ENCODE measurements around the gene PTGES2. TPM values are rescaled to one million over a fixed set of nuclear protein-coding genes. Genes with fewer than 3 reads are reported as not detected.

The PTGES2 gene
- polyA plus RNA-seq (2012; ENCODE audit: low read depth, missing spikeins): 45.3 TPM

DNA sequence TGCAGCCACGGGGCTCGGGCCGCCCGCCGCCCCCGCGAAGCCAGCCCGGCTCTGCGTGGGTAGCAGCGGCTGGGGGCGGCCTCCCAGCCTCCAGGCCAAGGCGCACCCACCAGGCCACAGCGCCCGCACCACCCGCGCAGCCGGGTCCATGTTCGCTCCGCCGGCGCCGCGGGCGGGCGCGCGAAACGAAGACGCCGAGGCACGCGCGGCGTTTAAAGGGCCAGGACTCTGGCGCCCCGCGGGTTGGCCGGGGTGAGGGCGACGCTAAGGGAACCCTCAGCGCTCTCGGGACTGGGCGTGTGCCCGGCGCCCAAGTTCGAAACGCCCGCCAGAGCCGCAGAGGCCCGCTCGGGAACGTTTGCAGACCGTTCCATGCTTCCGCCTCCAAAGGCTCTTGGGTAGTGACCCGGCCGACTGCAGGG lies at the start of gene PTGES2:
Gene PTGES2, minus strand, starts transcription at position 162 of the 422 bp plus-strand sequence. Its CDS starts 12 bp downstream, at position 150.
- DNase-seq (ENCODE audit: insufficient read length, low spot score) (peak; percentile 71), FAIRE-seq (peak; percentile 56)
- 0 out of 2 replicates have a peak, but pooled peaks have one; percentile 13 for TF ChIP-seq POLR2A (IDR thresholded peaks at IDR 0.05; ENCODE audit: low read depth, low read length)
- no peak for TF ChIP-seq POLR2AphosphoS5 (IDR thresholded peaks at IDR 0.05; ENCODE audit: low read depth, low read length)

DNA sequence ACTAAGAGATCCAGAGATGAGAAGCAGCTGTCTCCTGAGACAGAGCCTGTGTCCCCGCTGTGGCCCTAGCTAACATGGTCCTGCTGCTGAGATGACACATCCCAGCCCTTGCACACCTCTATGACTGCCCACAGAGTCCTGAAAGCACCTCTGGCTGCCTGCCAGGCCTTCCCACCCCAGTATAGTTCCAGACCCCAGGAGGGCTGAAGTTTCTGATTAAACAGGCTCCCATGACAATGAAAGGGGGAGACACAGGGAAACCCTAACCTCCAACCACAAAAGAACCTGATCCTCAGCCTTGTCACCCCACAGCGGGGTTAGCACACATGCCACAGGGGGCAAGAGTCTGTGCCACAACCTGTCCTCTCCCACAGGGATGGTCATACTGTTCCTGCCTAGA lies 48.2 kb upstream of the PTGES2 start:
- DNase-seq (ENCODE audit: insufficient read length, low spot score) (no peak), FAIRE-seq (no peak)
- TF ChIP-seq POLR2AphosphoS5 (IDR thresholded peaks at IDR 0.05; ENCODE audit: low read depth, low read length): no peak

DNA sequence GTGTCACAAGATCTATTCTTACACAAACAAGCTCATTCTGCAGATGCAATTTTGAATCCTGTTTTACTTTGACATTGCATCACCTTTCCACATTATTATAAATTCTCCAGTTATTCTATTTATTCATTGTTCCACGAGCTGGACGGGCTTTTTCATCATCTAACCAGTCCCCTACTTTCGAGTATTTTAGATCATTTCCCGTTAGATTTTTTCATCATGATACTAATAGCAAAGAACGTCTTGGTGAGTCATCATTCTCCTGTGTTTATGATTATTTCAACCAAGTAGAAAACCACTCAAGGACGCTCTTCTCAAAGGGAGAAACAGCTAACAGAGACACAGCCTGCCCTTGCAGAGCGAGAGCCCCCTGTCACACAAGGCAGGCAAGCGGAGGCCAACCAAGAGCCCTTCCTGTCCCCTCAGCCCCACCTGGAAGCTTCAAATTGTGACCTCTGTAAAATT lies 47.6 kb upstream of the PTGES2 start:
- DNase-seq (ENCODE audit: insufficient read length, low spot score) (no peak), FAIRE-seq (no peak)
- TF ChIP-seq TAF1 (IDR thresholded peaks at IDR 0.05; ENCODE audit: low read depth, low read length) (no peak), POLR2AphosphoS5 (IDR thresholded peaks at IDR 0.05; ENCODE audit: low read depth, low read length) (no peak), POLR2A (IDR thresholded peaks at IDR 0.05; ENCODE audit: low read depth, low read length) (no peak), SPI1 (IDR thresholded peaks at IDR 0.05; ENCODE audit: low read depth, low read length) (no peak)

DNA sequence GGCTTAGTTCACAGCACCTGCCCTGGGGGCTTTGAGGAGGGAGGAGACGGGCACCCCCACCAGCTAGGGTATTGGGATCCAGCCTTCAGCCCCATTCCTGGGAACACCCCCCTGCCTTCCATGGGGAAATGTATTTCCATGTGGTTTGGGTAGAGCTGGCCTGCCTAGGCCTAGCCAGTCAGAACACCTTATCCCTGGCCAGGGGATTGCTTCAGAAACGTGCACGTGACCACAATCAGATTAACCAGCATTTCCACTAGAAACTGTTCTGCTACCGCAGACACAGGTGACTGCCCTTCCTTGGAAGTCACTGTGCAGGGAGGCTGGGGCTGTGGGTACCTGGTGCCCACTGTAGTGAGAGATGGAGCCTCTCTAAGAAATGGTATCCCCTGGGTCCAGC lies 46.5 kb upstream of the PTGES2 start:
- DNase-seq (ENCODE audit: insufficient read length, low spot score) (no peak), FAIRE-seq (no peak)
- TF ChIP-seq POU2F2 (IDR thresholded peaks at IDR 0.05; ENCODE audit: low read depth, low read length) (no peak), POLR2AphosphoS5 (IDR thresholded peaks at IDR 0.05; ENCODE audit: low read depth, low read length) (no peak), SPI1 (IDR thresholded peaks at IDR 0.05; ENCODE audit: low read depth, low read length) (no peak), TAF1 (IDR thresholded peaks at IDR 0.05; ENCODE audit: low read depth, low read length) (no peak), POLR2A (IDR thresholded peaks at IDR 0.05; ENCODE audit: low read depth, low read length) (no peak), PAX5 (IDR thresholded peaks at IDR 0.05; ENCODE audit: insufficient read depth, low read length, severe bottlenecking) (no peak)

DNA sequence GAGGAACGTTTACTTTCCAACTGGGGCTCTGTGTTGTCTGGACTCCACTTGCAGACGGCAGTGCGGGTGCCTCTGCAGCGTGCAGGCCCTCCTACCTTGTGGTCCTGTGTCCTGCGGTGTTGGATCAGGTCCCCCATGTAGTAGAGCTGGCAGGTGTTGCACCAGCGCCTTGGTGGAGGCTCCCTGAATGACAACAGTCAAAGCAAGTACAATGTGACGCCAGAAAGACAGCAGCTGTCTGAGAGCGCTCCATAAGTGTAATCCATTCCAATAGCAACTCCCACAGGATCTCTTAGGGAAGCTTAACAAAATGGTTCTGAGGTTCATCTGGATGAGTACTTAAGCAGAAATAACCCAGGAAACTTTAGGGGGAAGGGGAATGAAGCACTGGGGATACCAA lies 42.4 kb upstream of the PTGES2 start:
- DNase-seq (ENCODE audit: insufficient read length, low spot score): no peak
- no peak for TF ChIP-seq PAX5 (IDR thresholded peaks at IDR 0.05; ENCODE audit: insufficient read depth, low read length, severe bottlenecking)
- FAIRE-seq: no peak

DNA sequence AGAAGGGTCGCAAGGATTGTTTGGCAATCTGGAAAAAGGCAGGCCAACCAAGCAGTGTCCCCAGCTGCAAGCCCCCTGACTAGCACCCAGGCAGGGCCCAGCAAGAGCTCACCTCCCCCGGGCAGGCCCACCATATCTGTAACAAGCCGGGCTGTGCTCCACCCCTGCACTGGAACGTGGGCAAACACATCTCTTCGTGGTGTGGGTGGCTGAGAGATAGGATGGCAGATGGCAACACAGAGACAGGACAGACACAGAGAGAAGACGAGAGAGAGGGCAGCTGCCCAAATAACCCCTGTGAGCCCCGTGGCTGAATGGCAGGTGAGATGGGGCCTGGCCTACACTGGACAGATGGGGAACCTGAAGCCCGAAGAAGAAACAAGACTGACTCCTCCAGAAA lies 42.0 kb upstream of the PTGES2 start:
- no peak for FAIRE-seq
- TF ChIP-seq TAF1 (IDR thresholded peaks at IDR 0.05; ENCODE audit: low read depth, low read length) (no peak), PAX5 (IDR thresholded peaks at IDR 0.05; ENCODE audit: insufficient read depth, low read length, severe bottlenecking) (no peak), POU2F2 (IDR thresholded peaks at IDR 0.05; ENCODE audit: low read depth, low read length) (no peak), POLR2AphosphoS5 (IDR thresholded peaks at IDR 0.05; ENCODE audit: low read depth, low read length) (no peak), SPI1 (IDR thresholded peaks at IDR 0.05; ENCODE audit: low read depth, low read length) (no peak), POLR2A (IDR thresholded peaks at IDR 0.05; ENCODE audit: low read depth, low read length) (no peak)

DNA sequence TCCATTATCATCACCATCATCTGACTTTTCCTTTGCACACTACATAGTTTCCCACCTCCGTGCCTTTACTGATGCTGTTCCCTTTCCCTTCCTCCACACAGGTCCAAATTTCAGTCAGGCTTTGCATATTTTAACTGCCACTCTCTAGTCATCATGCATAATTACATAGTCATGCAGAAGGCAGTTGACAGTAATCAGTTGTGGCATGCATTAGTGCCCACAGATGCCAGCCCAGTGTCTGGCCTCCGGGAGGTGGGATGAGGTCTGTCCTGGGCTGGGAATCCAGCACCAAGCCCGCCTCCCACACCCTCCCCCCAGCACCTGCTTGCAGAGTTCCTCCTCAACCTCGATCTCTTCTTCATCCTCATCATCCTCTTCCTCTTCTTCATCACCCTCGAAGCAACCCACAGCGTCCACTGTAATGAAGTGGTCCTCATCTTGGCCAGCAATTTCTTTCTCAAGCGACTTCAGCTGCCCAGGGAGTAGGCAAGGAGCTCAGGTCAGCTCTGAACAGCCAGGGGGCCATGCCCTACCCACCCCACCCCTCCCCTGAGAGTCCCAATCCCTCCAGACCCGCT lies 41.3 kb upstream of the PTGES2 start:
- DNase-seq (ENCODE audit: insufficient read length, low spot score) (no peak), FAIRE-seq (no peak)
- TF ChIP-seq TAF1 (IDR thresholded peaks at IDR 0.05; ENCODE audit: low read depth, low read length) (no peak), POU2F2 (IDR thresholded peaks at IDR 0.05; ENCODE audit: low read depth, low read length) (no peak), POLR2A (IDR thresholded peaks at IDR 0.05; ENCODE audit: low read depth, low read length) (no peak), PAX5 (IDR thresholded peaks at IDR 0.05; ENCODE audit: insufficient read depth, low read length, severe bottlenecking) (no peak), SPI1 (IDR thresholded peaks at IDR 0.05; ENCODE audit: low read depth, low read length) (no peak), POLR2AphosphoS5 (IDR thresholded peaks at IDR 0.05; ENCODE audit: low read depth, low read length) (no peak)

More for the DNA sequence above, 42.0 kb upstream of the PTGES2 start:
- no peak for DNase-seq (ENCODE audit: insufficient read length, low spot score)

DNA sequence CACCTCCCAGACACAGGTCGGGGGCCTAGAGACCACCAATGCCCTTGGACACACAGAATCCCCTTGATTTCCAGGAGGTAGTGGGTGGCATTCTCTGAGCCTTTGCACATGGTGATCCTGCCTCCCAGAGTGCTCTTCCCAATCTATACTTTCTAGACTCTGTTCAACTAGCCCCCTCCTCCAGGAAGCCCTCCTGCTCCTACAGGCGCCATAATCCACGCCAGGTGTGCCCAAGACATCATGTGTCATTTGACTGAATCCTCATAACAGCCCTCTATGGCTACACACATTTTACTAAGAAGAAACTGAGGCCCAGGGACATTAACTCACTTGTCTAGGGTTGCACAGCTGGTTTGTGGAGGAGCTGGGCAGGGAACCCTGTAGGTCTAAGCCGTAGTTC lies 39.7 kb upstream of the PTGES2 start:
- no peak for TF ChIP-seq POLR2A (IDR thresholded peaks at IDR 0.05; ENCODE audit: low read depth, low read length)
- TF ChIP-seq PAX5 (IDR thresholded peaks at IDR 0.05; ENCODE audit: insufficient read depth, low read length, severe bottlenecking): no peak
- TF ChIP-seq POU2F2 (IDR thresholded peaks at IDR 0.05; ENCODE audit: low read depth, low read length): no peak
- TF ChIP-seq POLR2AphosphoS5 (IDR thresholded peaks at IDR 0.05; ENCODE audit: low read depth, low read length): no peak
- DNase-seq (ENCODE audit: insufficient read length, low spot score) (no peak), FAIRE-seq (no peak)

DNA sequence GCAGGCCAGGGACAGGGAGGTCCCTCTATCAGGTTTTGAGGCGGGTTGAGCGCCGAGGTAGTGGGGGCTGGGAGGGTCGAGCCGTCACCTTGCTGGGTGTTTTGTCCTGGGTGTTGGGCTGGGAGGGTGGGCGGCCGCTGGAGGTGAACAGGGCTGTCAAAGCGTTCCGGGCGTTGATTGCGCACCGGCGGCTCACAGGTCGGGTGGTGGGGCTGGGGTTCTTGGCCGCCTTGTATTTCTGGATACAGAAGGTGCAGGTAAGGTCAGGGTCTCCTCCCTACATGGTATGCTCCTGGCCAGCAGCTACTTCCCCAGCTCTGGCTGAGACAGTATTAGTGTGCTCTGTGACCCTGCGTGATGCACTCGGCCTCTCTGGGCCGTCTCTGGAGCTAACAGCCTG lies 38.6 kb upstream of the PTGES2 start:
- DNase-seq (ENCODE audit: insufficient read length, low spot score) (no peak), FAIRE-seq (no peak)
- TF ChIP-seq SPI1 (IDR thresholded peaks at IDR 0.05; ENCODE audit: low read depth, low read length) (no peak), TAF1 (IDR thresholded peaks at IDR 0.05; ENCODE audit: low read depth, low read length) (no peak), PAX5 (IDR thresholded peaks at IDR 0.05; ENCODE audit: insufficient read depth, low read length, severe bottlenecking) (no peak), POLR2AphosphoS5 (IDR thresholded peaks at IDR 0.05; ENCODE audit: low read depth, low read length) (no peak), POU2F2 (IDR thresholded peaks at IDR 0.05; ENCODE audit: low read depth, low read length) (no peak), POLR2A (IDR thresholded peaks at IDR 0.05; ENCODE audit: low read depth, low read length) (no peak)

DNA sequence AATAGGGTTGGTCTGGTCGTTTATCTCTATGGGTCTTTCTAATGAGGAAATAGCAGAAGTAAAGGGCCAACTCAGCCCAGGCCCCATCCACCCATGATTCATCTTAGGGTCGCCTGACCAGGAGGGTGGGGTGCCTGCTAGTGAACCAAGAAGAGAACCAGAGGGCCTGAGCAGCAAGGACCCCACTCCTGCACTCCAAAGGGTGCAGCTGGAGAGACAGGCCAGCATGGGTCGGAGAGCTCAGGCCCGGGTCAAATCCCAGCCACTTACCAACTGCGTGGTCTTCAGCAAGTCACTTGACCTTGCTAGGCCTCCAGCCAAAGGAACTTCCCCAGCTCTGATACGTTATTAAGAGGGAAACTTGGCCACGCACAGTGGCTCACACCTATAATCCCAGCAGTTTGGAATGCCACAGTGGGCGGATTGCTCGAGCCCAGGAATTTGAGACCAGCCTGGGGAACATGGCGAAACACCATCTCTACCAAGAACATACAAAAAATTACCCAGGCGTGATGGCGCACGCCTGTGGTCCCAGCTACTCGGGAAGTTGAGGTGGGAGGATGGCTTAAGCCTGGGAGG lies 36.9 kb upstream of the PTGES2 start:
- FAIRE-seq (no peak), DNase-seq (ENCODE audit: insufficient read length, low spot score) (no peak)
- no peak for TF ChIP-seq POU2F2 (IDR thresholded peaks at IDR 0.05; ENCODE audit: low read depth, low read length)
- TF ChIP-seq PAX5 (IDR thresholded peaks at IDR 0.05; ENCODE audit: insufficient read depth, low read length, severe bottlenecking): no peak
- no peak for TF ChIP-seq POLR2A (IDR thresholded peaks at IDR 0.05; ENCODE audit: low read depth, low read length)
- no peak for TF ChIP-seq TAF1 (IDR thresholded peaks at IDR 0.05; ENCODE audit: low read depth, low read length)
- no peak for TF ChIP-seq POLR2AphosphoS5 (IDR thresholded peaks at IDR 0.05; ENCODE audit: low read depth, low read length)
- no peak for TF ChIP-seq SPI1 (IDR thresholded peaks at IDR 0.05; ENCODE audit: low read depth, low read length)
